HepG2 (cell line): ENCODE measurements around the gene MICAL3. TPM values are rescaled to one million over a fixed set of nuclear protein-coding genes. Genes with fewer than 3 reads are reported as not detected.

Experiments used
- ATAC-seq: fragments of 200-7000 bp; cut with Tn5 transposase; 3 replicates; pipeline ENCODE4 v1.9.1; 2020; ENCODE audit warnings: mild to moderate bottlenecking, moderate library complexity
- BruUV-seq: library from RNA; stranded (reverse); fragments of 400-500 nt; replicated peaks from 2 replicates; lab custom pipeline; 2021; lab: Mats Ljungman, UMichigan
- CTCF ChIA-PET: fragments of 300-600 bp; formaldehyde crosslinking; extraction: SDS; loops from one replicate; lab custom pipeline; 2021; ENCODE audit warnings: low total read pairs, inconsistent platforms, low intra/inter-chr PET ratio; lab: Yijun Ruan, JAX
- POLR2A ChIA-PET: fragments of 350-600 bp; sonication (Branson Sonifier 250); formaldehyde crosslinking; loops from one replicate; lab custom pipeline; 2020; ENCODE audit warnings: antibody characterized with exemption, inconsistent platforms; lab: Yijun Ruan, JAX
- DNase-seq: peaks from one replicate; pipeline ENCODE4 v3.0.0-alpha.2; 2015; ENCODE audit warnings: low spot score
- FAIRE-seq: peaks from 3 replicates; lab custom pipeline; 2011; peaks lifted over from hg19 to GRCh38; lab: Jason Lieb, UNC
- H2AFZ ChIP-seq: one replicate; pipeline ENCODE4 v1.6.1; 2011; ENCODE audit warnings: low read length, inconsistent platforms
- H3K27ac ChIP-seq: fragments of 300-600 bp; 3 replicates; pipeline ENCODE4 v1.8.0; 2011; ENCODE audit warnings: mixed run types, mild to moderate bottlenecking, mixed read lengths, low read length, inconsistent platforms; ENCODE audit not compliant: insufficient read depth; ENCODE audit errors: extremely low read length
- H3K27me3 ChIP-seq, 2 experiments: fragments of 200-600 bp in 1 of 2; 2 replicates in 1 of 2; 3 replicates in 1 of 2; pipeline versions ENCODE4 v1.6.0 to v1.8.0; 2011; ENCODE audit warnings: low read length in 2 of 2, mild to moderate bottlenecking in 2 of 2, moderate library complexity in 2 of 2, inconsistent platforms in 1 of 2; ENCODE audit not compliant: insufficient read depth in 2 of 2, control insufficient read depth in 1 of 2
- H3K36me3 ChIP-seq, 2 experiments: fragments of 200-600 bp in 1 of 2; replicated peaks in 1 of 2; 2 replicates in 1 of 2; 3 replicates in 1 of 2; pipeline versions ENCODE4 v1.5.1 to v1.8.0; 2011; ENCODE audit warnings: low read length in 2 of 2, inconsistent platforms in 1 of 2; ENCODE audit not compliant: insufficient read depth in 2 of 2, control insufficient read depth in 1 of 2
- H3K4me1 ChIP-seq: 2 replicates; pipeline ENCODE4 v1.5.1; 2012; ENCODE audit warnings: low read length, inconsistent platforms; ENCODE audit not compliant: insufficient read depth
- H3K4me2 ChIP-seq: 2 replicates; pipeline ENCODE4 v1.6.0; 2011; ENCODE audit warnings: low read depth, low read length, inconsistent platforms
- H3K4me3 ChIP-seq, 3 experiments: fragments of 200-600 bp in 1 of 3; sonication (generic), shearing (Covaris generic) in 1 of 3; replicated peaks in 1 of 3; 2 replicates each; pipeline ENCODE4 v1.5.1; 2011 to 2016; ENCODE audit warnings: low read length in 3 of 3, inconsistent platforms in 2 of 3, low read depth in 2 of 3, mild to moderate bottlenecking in 2 of 3, control low read depth in 1 of 3, mixed read lengths in 1 of 3; ENCODE audit not compliant: insufficient read depth in 1 of 3
- H3K79me2 ChIP-seq: one replicate; pipeline ENCODE4 v1.6.1; 2011; ENCODE audit warnings: low read length, inconsistent platforms; ENCODE audit not compliant: insufficient read depth
- H3K9ac ChIP-seq: 2 replicates; pipeline ENCODE4 v1.6.0; 2011; ENCODE audit warnings: mild to moderate bottlenecking, low read depth, low read length, inconsistent platforms; ENCODE audit not compliant: insufficient read depth
- H3K9me3 ChIP-seq: 2 replicates; pipeline ENCODE4 v1.5.1; 2012; ENCODE audit warnings: mild to moderate bottlenecking, low read length
- H4K20me1 ChIP-seq: 2 replicates; pipeline ENCODE4 v1.6.0; 2011; ENCODE audit warnings: inconsistent platforms, mild to moderate bottlenecking, low read length, moderate library complexity; ENCODE audit not compliant: insufficient read depth
- ELF1 ChIP-seq: sonication (generic); formaldehyde crosslinking; IDR thresholded peaks from 2 replicates; pipeline ENCODE4 v1.4.0; 2020; ENCODE audit warnings: missing genetic modification reagents
- NFATC3 ChIP-seq: sonication (generic); formaldehyde crosslinking; IDR thresholded peaks from 2 replicates; pipeline ENCODE4 v1.5.1; 2020; ENCODE audit warnings: mild to moderate bottlenecking, missing genetic modification reagents
- NR1H2 ChIP-seq: sonication (generic); formaldehyde crosslinking; IDR thresholded peaks from 2 replicates; pipeline ENCODE4 v1.8.1; 2022; ENCODE audit warnings: low read depth, missing genetic modification reagents, borderline replicate concordance
- NR2F2 ChIP-seq: IDR thresholded peaks from 2 replicates; pipeline ENCODE4 v1.6.1; 2012; ENCODE audit warnings: low read depth, inconsistent platforms, borderline replicate concordance
- NRL ChIP-seq: sonication (generic); formaldehyde crosslinking; IDR thresholded peaks from 2 replicates; pipeline ENCODE4 v1.5.0; 2020; ENCODE audit warnings: missing genetic modification reagents, mild to moderate bottlenecking, moderate library complexity, borderline replicate concordance
- RXRB ChIP-seq: IDR thresholded peaks from 2 replicates; pipeline ENCODE4 v1.6.1; 2016; ENCODE audit warnings: borderline replicate concordance, missing genetic modification reagents, missing compliant biosample characterization
- ZNF251 ChIP-seq: sonication (generic); formaldehyde crosslinking; IDR thresholded peaks from 2 replicates; pipeline ENCODE4 v1.9.0; 2021; ENCODE audit warnings: mild to moderate bottlenecking, missing genetic modification reagents
- ZNF292 ChIP-seq: sonication (generic); formaldehyde crosslinking; IDR thresholded peaks from 2 replicates; pipeline ENCODE4 v1.8.1; 2022; ENCODE audit warnings: mild to moderate bottlenecking, low read depth, missing genetic modification reagents, borderline replicate concordance
- ZNF414 ChIP-seq: sonication (generic); formaldehyde crosslinking; IDR thresholded peaks from 2 replicates; pipeline ENCODE4 v1.5.0; 2020; ENCODE audit warnings: missing genetic modification reagents
- ZNF800 ChIP-seq: sonication (generic); formaldehyde crosslinking; IDR thresholded peaks from 2 replicates; pipeline ENCODE4 v1.4.0; 2020; ENCODE audit warnings: missing genetic modification reagents
- WGBS: methylation state at CpG from one replicate; pipeline ENCODE4 v1.1.6; 2017; ENCODE audit warnings: low lambda C conversion rate; 5-methylcytosine and 5-hydroxymethylcytosine counted together
- in situ Hi-C: cut with HindIII; loops from 2 replicates; pipeline ENCODE4 v1.10.0; 2017; ENCODE audit warnings: low pct_unique_long_range_greater_than_20kb; ENCODE audit not compliant: extremely low pct_ligation_motif_present
- intact Hi-C: fragments of 100-400 bp; cut with micrococcal nuclease; formaldehyde crosslinking; loops from one replicate; pipeline ENCODE4 v1.10.0; 2022; ENCODE audit not compliant: unreplicated experiment
- polyA plus RNA-seq, 8 experiments: library from polyadenylated mRNA; depleted of rRNA in 3 of 8; stranded (reverse) in 7 of 8; unstranded in 1 of 8; fragments of >200 nt; fragmentation: Illumina TruSeq in 4 of 8; extraction: Trizol in 4 of 8; gene quantifications; 2 replicates each; pipeline versions ENCODE4 v1.2.1 to v1.2.3, GENCODE V29; 2011 to 2016; ENCODE audit warnings: low read depth in 4 of 8, missing spikeins in 1 of 8, mixed read lengths in 1 of 8; ENCODE audit not compliant: insufficient read depth in 1 of 8
- total RNA-seq, 5 experiments: library from RNA; depleted of rRNA; stranded (reverse); fragments of >200 nt; fragmentation: Illumina TruSeq; extraction: Trizol; gene quantifications; 2 replicates each; pipeline ENCODE4 v1.2.3, GENCODE V29; 2016; ENCODE audit warnings: low read depth in 1 of 5

MICAL3 gene
- total and polyA plus RNA-seq, 2 of the 13 experiments (the other 11 are each of a cell fraction or from before 2014, with no cell fraction given) = 5.3 to 12.5 TPM

- no peak for ATAC-seq
- intact Hi-C loops = loop anchor here (2.0 kb wide), 1 partner anchor 27 kb away; no protein-coding TSS in a partner anchor
- ChIA-PET POLR2A (interaction anchor here (0.9 to 3.1 kb wide), 6 partner anchors 10 to 273 kb away, joined by 3 to 24 read pairs (median 7); no protein-coding TSS in a partner anchor), CTCF (no interaction called here)
- H3K9ac ChIP-seq = no peak overlapping the region
- 96% methylated on average over 19 of the region's 21 CpGs for WGBS
- H3K9me3 ChIP-seq = no peaks in the 10 kb centered on the region
- no peak overlapping the region for H3K27ac ChIP-seq
- no peak overlapping the region for H2AFZ ChIP-seq
- H3K27me3 ChIP-seq = no peaks in the 10 kb centered on the region
- FAIRE-seq = no peak
- no TSS peak for BruUV-seq
- in situ Hi-C loops = no loop called here
- no peaks in the 10 kb centered on the region for H3K79me2 ChIP-seq
- TF ChIP-seq NR1H2 (CRISPR knock-in tag) (no peak), ZNF251 (CRISPR knock-in tag) (no peak), ZNF414 (no peak), ZNF292 (CRISPR knock-in tag) (no peak), NR2F2 (no peak), ZNF800 (CRISPR knock-in tag) (no peak), ELF1 (CRISPR knock-in tag) (no peak), RXRB (CRISPR knock-in tag) (no peak), NFATC3 (CRISPR knock-in tag) (no peak), NRL (no peak)
- peaks cover 35% of the 10 kb centered on the region for H3K4me1 ChIP-seq
- no peak overlapping the region for H3K4me2 ChIP-seq
- H4K20me1 ChIP-seq = no peaks in the 10 kb centered on the region
- peaks cover 4 to 6% of the 10 kb centered on the region in 2 experiments; a peak in 2 of 5 replicates for H3K36me3 ChIP-seq
- H3K4me3 ChIP-seq = no peak overlapping the region
- DNase-seq = no peak
Measured at GRCh38 chr22:17787716-17788330, 236.5 kb downstream of the MICAL3 start.
